A673 (cell line): ENCODE data around the gene TTC36.

Experiments
- EZH2 ChIP-seq: fragments of 200-600 bp; sonication (generic); IDR thresholded peaks from 2 replicates; pipeline ENCODE4 v1.6.1; 2017; ENCODE audit warnings: borderline replicate concordance, low read depth, mild to moderate bottlenecking, mixed read lengths, antibody characterized with exemption, low read length; ENCODE audit not compliant: poor library complexity, severe bottlenecking
- TF ChIP-seq, protein P1 (sequence below): fragments of 300-800, 200-600 bp; sonication (generic); conservative IDR thresholded peaks from 2 replicates; pipeline ENCODE4 v1.5.1; 2017; ENCODE audit warnings: low read depth, mild to moderate bottlenecking, antibody characterized with exemption, low read length, moderate library complexity, mixed read lengths

- TF ChIP-seq, protein P1, sequence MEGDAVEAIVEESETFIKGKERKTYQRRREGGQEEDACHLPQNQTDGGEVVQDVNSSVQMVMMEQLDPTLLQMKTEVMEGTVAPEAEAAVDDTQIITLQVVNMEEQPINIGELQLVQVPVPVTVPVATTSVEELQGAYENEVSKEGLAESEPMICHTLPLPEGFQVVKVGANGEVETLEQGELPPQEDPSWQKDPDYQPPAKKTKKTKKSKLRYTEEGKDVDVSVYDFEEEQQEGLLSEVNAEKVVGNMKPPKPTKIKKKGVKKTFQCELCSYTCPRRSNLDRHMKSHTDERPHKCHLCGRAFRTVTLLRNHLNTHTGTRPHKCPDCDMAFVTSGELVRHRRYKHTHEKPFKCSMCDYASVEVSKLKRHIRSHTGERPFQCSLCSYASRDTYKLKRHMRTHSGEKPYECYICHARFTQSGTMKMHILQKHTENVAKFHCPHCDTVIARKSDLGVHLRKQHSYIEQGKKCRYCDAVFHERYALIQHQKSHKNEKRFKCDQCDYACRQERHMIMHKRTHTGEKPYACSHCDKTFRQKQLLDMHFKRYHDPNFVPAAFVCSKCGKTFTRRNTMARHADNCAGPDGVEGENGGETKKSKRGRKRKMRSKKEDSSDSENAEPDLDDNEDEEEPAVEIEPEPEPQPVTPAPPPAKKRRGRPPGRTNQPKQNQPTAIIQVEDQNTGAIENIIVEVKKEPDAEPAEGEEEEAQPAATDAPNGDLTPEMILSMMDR, result no peak
- TF ChIP-seq EZH2, result no peak
These were observed at the start of gene TTC36 for GRCh38 chr11:118527109-118527508.
